Activated CD8-positive, alpha-beta memory T cell treated with anti-CD3 and anti-CD28 coated beads, Interleukin-2, amount 50 U/mL, for 1 hour (primary cell): ENCODE data around the gene STAT1.
"Not testable (repeated sequence)": the region's sequence is repeated elsewhere in the genome, so short reads cannot be mapped to it uniquely, and the experiment has no call there.

Source experiments
- DNase-seq: peaks from one replicate; pipeline ENCODE4 v3.0.0-alpha.2; 2020; ENCODE audit errors: extremely low read depth

The STAT1 gene

GRCh38 chr2:190981733-190982132, 32.2 kb downstream of the STAT1 start:
- DNase-seq: no peak

DNA sequence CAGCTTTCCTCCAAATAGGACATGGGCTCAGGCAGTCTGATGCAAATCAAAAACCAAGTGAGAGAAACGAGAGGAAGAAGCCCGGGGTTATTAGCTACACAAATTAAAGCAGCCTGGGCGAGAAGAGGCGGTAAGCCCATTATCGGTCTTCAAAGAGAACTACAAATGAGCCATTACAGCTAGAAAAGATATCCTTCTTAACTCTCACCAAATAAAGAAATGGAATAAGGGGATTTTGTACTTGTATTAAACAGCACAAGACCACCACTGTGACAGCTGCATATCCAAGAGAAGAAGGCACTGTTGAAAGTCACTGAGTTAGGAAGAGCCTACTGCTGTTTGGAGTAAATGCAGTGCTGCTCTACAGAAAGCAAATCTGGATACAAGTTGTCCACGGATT, 32.6 kb downstream of the STAT1 start:
- no peak for DNase-seq

GRCh38 chr2:190980630-190981209, 33.3 kb downstream of the STAT1 start:
- DNase-seq: no peak

DNA sequence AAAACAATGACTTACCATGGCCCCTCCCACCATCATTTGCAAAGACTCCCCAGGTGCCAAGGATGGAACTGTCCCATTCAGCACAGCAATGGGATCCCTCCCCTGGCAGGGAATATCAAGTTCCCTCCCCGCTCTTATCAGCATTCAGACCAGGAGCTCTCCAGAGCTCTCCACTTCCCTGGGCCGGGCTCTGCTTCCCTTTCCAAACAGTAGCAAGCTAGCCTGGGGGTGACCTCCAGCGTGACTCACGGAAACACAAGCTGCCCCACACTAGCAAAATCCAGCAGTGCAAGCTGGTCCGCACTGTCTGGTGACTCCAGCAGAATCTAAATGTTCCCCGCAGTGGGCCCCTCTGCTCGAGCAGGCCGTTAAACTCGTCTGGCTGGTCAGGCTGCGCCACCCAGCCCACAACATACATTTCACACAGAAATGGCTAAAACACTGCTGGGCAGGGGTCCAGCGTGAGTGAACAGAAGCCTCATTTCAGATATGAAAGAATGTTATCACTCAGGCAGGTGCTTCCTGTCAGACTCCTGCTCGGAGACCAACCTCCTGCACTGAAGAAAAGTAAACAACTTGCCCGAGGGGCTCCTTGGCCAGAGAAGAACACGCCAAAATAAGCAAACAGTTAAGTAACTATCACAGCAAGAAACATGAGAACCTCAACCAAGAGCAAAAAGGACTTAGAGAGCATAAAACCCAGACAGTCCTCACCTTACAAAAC, 33.9 kb downstream of the STAT1 start:
- DNase-seq: no peak

DNA sequence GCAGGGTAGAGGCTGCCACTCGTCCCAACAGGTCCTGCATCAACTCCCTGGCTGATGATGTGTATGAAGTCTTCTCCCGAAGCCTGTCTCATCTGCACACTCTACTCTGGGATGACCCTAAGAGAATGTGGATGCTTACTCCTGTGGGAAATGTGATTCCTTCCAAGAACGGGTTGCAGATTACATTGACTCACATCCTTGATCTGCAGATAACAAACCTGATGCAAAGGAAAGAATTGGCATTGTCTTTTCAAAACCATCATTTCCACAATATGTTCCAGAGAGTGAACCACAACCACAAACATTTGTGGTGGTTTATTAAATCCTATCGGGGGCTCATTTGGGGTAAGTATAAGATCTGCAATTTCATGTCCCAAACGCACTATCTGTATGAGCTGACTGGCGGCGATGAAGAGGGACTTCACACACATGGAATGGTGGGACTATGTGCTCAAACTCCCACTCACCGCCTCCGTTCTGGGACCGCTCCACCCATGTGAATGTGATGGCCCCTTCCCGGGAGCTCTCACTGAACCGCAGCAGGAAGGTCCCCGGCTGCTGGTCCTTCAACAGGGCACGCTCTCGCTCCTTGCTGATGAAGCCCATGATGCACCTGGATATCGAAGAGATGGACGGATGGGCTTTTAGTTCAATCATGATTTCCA, 35.5 kb downstream of the STAT1 start:
- DNase-seq: no peak

DNA sequence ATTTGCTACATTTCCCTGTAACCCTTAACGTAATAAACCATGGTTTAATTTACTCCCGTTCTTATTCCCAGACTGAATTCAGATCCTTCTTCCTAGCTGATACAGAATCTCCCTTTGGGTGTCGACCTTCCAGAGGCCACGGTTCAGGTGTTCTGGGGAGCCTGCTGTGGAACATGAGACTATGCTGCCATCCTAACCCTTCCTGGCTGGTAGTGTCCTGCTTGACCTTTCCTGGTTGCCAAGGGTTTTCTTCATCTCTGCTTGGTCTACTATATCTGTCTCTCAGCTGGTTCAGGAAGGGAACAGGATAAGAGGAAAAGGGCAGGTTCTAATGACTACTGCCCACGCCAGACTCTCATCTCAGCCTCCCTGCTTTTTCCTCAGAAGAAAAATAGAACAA, 36.5 kb downstream of the STAT1 start:
- no peak for DNase-seq

- DNase-seq: no peak
Observed at GRCh38 chr2:190976521-190976920, 37.5 kb downstream of the STAT1 start.

- DNase-seq: no peak
Observed at GRCh38 chr2:190974629-190975361, 39.2 kb downstream of the STAT1 start.

DNA sequence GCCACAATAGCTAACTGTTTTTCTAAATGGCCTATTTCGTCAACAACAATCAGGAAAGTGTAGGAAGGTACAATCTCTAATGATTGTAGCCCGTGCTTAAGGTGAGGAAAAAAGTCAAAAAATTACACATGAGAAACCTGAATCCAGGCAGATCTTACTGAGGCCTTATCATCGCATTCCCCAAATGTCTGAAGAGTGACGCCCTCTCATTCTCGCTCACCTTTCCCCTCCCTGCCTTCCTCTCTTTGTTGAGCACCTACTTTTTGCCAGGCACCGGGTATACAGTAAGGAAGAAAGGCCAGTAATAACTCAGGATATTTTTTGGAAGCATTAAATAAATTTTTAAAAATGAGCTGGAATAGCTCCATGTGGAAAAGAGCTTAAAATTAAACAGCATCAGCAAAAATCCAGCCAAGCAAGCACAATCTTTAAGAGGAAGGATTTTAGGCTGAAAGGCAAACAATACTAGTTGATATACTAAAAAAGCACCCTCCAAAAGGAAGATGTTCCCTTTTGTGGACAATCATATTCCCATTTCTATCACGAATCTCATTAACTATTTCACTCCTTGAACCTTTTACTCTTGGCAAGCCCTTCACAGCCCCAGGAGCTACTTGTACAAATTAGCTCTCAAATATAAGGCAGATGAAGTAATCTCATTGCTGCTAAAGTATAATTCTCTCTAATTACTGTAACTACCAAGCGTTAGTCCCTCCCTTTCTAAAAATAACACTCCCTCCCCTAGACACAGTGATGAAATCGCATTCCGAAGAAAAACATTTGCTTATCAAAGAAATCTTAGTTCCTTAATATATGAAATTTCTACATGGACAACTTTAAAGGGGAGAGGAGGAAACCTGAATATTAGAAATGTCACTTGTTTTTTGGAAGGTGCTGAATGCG, 40.0 kb downstream of the STAT1 start:
- DNase-seq: no peak

GRCh38 chr2:190973262-190973661, 40.7 kb downstream of the STAT1 start:
- no peak for DNase-seq

- no peak for DNase-seq
Observed at GRCh38 chr2:190972846-190973245, 41.1 kb downstream of the STAT1 start.

GRCh38 chr2:190972213-190972612, 41.8 kb downstream of the STAT1 start:
- DNase-seq: no peak

DNA sequence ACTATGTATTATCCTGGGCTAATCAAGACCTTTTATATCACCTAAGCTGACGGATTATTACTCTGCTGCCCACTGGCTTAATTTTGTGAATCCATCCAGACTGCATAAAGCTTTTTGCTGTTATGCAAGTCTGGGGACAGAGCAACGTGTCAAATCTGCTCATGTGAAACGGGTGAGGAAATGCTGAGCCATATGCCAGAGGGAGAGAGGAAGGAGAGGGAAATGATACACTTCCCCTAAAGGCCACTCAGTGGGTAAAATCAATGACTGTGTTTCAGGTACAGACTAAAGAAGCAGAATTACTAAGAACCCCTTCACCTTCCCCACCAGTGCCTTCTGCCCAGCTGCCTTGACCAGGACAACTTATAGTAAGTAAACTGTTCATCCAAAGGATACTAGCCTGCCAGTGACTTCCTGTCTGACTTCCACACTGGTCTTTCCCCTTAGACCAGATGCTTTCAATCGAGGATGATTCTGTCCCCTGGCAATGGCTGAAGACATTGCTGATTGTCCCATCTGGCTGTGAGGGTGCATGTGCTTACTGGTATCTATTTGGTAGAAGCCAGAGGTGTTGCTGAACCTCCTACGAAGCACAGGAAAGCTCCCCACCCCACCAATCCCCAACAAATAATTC, 43.0 kb downstream of the STAT1 start:
- no peak for DNase-seq

DNA sequence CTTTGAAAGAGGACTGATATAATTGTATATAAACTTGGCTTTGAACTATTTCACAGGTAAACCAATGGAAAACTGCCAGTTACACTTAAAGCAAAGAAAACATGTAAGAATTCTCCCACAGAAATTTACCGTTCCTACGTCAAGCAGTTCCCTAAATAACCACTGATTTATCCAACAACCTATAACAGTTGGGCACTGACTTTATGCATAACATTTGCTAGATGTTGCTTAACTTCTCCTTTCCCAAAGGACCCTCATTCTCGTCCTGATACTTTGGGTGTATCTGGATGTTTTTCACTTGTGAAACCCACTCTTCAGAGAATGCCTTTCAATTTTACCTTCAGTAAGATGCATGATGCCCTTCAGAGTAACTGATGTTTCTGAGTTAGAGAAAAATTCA, 43.8 kb downstream of the STAT1 start:
- DNase-seq: no peak

DNA sequence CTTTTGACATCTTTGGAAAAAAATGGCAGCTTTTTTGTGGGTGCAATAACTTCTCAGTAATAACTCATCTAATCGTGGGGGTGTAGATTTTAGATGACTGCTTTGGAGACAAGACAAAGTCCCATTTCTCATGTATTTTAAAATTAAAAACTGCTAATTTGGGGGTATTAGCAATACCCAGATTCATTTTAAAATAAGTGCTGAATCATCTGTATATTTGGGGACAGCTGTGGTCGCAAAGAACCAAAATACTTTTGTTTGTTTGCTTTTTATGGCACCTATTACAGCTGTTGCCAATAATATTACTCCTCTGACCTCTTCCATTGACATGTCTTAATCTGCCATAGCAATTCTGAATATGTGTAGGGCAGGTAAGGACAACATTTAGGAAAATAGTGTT, 45.4 kb downstream of the STAT1 start:
- no peak for DNase-seq

DNA sequence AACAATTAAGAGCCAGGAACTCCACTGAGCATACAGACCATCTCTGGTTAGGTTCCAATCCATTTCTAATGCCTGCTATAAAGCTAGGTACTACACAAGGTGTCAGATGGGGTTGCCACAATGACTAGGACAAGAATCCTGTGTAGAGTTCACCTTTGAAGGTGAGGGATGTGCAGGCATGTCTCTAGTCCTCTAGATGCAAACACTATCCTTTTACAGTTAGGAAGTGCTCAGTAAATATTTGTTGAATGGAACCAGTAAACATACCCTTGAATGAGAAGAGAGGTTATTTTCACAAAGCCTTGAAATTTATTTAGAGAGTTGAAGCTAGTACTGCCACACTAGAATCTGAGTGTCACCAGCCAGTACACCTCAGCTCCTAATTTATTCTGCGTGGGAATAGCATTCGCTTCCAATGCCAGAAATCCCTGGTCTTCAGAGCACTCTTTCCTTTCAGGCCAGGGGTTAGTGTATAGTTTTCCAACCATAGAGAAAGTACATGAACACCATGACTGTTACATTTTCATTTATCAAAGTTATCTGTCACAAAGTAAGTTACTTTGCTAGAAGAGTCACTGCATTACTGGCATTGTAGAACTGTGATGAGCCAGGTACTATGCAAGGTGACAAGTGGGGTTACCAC, 48.3 kb downstream of the STAT1 start:
- no peak for DNase-seq

DNA sequence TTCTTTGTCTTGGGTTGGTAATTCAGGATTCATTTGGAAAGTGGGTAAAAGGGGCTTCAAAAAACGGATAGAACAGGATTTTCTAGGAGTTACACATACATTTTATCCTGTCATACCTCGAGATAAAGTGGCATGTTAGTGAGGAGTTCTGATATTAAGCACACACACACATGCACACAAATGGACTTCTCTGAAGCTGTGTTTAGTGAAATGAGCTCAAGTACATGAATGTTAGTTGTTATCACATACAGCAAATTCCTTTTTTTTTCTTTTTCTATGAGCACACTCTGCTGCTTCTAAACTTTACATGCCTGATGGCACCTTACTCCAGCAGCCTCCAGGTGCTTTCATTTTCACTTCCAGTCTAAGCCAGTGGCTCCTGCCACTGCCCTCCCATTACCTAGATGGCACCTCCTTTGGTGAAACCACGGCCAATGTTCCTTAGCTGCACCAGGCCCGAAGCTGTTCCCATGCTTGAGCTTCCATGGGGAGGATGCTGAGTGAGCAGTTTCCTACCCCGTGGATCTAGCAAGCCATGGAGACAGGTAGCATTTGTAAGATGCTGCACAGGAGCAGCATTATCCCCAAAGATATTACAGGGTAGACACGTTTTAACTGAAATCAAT, 49.7 kb downstream of the STAT1 start:
- no peak for DNase-seq

GRCh38 chr2:190963088-190963487, 50.9 kb downstream of the STAT1 start:
- no peak for DNase-seq

DNA sequence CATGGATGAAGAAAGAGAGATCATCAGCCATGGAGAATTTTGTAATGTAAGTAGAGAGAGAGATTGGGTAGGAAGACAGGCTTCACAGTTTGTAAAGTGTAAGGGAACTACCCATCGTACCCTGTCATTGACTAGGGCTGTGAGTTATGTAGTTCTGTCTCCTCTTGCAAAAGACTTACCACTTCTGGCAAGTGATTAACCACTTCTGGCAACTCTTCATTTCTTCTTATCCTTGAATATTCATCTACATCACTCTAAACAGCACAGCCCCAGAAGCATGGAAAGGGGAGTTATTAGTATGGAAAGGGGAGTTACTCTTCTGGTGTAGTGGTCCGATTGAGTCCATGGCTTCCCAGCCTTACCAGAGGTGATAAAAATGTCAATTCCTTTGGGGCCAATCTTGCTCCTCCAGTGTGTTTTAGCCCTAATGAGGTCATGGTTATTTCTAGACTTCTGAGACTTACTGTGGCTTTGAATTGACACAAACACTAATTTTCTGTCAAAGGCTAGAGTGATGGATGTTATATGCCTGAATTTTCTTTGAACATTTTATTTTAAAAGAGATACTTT, 52.0 kb downstream of the STAT1 start:
- DNase-seq: no peak

- DNase-seq: not testable (repeated sequence)
Observed at GRCh38 chr2:190961117-190961516, 52.9 kb downstream of the STAT1 start.
